Measurements from ENCODE around the gene EPB41L1.

Gene EPB41L1

GRCh38 chr20:36154700-36155628 lies at the start of gene EPB41L1:
EPB41L1 (plus strand) TSS chr20:36154740; CDS start chr20:36173778, 19,038 bp downstream.
- DNase-seq: no peak

DNA sequence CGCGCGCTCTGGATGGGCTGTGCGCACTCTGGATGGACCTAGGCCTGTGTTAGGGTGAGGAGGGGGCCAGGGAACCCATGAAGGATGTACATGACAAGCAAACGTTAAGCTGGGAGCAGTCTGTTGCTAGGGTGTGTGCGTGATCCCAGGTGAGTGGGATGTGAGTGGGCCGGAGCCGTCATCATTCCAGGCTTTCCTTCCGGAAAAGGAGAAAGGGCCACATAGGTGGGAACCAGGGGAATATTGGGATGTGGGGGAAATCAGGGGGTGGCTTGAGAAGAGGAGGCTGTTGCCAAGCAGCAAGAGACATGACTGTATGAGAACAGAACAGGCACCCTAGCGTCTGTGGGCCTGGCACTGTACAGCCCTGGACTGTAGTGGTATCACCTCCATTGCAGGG lies 49.7 kb upstream of the EPB41L1 start:
- no peak for DNase-seq

DNA sequence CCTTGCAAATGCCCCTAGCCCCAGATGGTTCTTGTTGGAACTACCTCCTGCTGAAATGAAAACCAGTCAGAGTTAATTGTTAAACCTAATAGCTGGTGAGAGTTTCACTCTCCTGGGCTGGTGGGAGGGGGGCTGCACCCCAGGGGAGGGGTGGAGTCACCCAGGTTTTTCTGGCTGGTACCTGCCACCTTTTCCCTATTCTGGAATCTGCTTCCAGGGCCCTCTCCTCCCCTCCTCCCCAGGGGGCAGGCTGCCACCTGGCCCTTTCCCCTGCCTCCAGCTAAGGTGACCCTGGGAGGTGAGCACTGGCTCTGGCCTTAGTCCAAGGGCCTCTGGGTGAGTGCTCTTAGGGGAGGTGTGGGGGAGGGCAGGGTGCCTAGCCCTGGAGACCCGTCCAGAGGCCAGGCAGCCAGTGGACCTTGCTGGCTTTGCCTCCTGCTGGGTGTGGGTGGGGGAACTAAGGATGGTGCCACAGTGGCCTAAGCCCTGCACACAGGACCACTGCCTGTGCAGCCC lies 48.8 kb upstream of the EPB41L1 start:
- DNase-seq: no peak

GRCh38 chr20:36106606-36107005 lies 47.9 kb upstream of the EPB41L1 start:
- DNase-seq: no peak

DNA sequence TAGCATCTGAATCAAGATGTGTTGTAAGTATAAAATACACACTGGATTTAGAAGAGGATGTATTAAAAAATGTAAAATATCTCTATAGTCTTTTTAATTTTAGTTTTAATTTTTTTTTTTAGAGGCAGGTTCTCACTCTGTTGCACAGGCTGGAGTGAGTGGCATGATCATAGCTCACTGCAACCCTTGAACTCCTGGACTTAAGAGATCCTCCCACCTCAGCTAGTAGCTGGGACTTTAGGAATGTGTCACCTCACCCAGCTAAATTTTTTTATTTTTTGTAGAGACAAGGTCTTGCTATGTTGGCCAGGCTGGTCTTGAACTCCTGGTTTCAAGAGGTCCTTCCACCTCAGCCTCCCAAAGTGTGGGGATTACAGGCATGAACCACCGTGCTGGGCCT lies 46.7 kb upstream of the EPB41L1 start:
- DNase-seq: no peak

GRCh38 chr20:36109251-36109947 lies 45.1 kb upstream of the EPB41L1 start:
- no peak for DNase-seq

DNA sequence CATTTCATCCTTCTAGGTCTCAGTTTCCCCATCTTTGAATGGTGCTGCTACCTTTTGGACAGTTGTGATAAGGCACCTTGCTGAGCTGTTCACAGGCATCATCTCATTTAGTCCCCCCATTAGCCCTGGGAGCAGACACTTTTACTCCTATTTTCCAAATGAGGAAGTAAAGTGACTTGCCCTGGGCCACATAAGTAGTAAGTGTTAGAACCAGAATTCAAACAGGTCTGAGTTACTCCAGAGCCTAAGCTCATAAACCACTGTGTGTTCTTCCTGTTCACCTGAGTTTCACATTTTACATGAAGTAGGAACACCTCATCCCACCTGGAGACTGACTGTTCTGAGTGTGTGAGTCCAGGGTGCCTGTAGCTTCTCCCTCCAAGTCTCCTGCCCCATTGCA lies 43.5 kb upstream of the EPB41L1 start:
- DNase-seq: no peak

- DNase-seq: no peak
Measured at GRCh38 chr20:36112112-36112511, 42.4 kb upstream of the EPB41L1 start.

- DNase-seq: peak; percentile 72
Measured at GRCh38 chr20:36113036-36113435, 41.5 kb upstream of the EPB41L1 start.

DNA sequence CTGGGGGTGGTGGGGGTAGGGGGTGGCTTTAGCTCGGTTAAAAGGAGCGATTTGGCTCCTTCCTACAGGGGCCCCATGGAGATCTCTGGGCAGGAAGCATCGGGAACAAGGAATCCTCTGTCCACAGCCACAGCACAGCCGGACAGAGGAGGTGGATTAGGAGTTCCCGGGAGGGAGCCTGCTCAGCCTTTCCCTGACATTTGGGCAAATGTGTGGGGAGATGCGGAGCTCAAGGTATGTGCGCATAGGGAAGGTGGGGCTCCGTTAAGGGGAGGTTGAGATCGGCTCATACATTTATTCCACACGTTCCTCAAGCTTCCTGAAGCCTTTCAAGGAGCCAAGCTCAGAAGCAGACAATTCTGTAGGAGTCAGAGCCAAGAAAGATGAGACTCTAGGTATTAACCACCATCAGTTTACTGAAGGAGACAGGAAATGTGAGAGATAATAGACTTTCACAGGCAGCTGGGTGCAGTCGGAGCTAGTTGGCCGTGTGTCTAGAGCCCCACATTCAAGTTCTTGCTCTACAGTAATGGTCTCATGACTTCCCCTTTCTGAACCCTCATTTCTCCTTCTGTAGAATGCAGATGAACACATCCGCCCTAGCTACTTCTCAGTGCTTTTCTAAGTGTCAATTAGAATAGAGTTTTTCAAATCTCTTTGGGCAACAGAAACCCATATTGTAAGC lies 40.8 kb upstream of the EPB41L1 start:
- peak; percentile 81 for DNase-seq

DNA sequence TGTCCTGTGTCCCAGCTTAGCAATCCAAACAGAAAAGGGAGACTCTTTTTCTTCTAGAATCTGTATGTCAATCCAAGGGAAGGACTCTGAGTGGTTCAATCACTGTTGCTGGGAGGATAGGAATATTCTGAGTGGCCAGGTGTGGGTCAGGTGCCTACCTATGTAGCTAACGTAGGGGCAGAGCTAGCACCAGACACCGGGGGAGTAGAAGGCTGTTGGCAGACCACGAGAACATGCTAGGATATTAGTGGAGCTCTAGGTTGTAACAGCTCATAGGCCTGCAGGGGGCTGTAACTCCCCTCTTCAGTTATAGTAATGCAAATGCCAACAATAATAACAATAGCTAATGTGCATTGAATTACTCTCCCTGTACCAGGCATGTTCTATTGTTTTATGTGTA lies 39.8 kb upstream of the EPB41L1 start:
- no peak for DNase-seq

DNA sequence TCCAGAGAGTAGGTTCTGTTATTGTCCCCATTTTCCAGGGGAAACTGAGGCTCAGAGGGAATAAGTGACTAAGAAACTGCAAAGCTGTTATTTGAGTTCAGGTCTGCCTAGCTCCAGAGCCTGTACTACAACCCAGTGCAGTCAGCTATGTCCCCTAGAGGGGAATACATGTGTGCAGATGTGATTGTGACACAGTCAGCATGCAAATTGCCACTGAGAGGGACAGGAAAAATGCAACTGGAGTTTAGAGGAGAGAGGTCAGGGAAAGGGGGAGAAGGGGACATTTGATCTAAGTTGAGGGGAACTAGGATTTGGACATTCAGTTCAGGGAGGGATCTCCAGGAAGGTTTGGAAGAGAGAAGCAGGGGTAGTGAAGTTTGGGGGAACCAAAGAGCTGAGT lies 38.6 kb upstream of the EPB41L1 start:
- peak; percentile 47 for DNase-seq

DNA sequence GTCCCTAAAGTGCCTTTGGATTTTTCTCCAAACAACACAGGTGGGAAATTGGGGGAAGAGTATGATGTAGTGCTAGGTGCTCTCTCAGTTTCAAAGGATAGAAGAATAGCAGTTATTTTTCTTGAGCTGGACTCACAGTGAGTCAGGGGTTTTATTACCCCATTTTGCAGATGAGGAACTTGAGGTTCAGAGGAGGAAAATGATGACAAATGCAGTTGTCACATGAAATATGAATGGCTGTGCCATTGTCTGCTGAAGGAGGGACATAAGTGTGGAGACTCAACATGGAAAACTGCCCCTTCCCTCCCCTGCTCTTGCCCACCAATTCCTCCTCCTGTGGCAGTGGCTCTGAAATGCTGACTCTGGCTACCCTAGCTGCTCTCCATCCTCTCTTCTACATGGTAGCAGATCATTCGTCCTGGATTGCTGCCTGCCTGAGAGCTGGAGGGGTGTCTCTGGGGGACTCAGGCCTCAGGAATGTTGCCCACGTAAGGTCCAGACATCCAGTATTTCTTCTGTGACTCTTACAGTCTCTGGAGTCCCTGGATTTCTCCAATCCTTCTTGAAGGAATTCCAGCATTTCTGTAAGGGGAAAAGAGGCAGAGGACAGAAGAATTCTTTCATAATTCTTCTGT lies 37.6 kb upstream of the EPB41L1 start:
- DNase-seq: peak; percentile 72

GRCh38 chr20:36117638-36118037 lies 36.9 kb upstream of the EPB41L1 start:
- peak; percentile 70 for DNase-seq

DNA sequence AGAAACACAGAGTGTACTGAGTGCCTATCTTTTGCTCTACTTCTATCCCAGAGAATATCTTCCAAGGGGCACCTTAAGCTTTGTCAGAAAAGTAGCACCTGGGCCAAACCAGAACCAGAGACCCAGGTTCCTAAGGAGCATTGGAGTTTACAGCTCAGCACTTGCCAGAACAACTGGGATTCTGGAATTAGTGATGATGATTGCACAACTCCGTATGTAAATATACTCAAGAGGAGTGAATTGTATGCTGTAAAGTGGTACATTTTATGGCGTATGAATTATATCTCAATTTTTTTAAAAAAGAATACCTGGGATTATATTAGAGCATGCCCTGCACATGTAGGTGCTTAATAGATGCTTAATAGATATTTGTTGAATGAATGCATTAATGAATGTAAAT lies 36.2 kb upstream of the EPB41L1 start:
- no peak for DNase-seq

- DNase-seq: no peak
Measured at GRCh38 chr20:36119537-36119936, 35.0 kb upstream of the EPB41L1 start.

DNA sequence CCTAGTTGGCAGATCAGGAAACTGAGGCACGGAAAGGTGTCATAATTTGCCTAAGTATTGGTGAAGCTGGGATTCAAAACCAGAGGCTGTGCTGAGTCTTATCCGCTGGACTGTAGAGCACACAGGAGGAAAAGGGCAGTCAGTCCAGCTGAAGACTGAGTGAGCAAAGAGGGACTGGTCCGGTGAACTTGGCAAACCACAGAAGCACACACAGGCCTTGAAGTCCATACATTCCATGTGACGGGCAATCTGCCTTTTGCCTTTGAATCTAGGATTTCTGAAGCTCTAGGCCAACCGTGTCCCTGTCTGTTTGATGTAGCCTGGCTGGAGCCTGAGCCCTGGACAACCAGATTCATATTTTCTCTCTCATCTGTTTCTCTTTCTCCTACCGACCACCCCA lies 34.3 kb upstream of the EPB41L1 start:
- DNase-seq: no peak

DNA sequence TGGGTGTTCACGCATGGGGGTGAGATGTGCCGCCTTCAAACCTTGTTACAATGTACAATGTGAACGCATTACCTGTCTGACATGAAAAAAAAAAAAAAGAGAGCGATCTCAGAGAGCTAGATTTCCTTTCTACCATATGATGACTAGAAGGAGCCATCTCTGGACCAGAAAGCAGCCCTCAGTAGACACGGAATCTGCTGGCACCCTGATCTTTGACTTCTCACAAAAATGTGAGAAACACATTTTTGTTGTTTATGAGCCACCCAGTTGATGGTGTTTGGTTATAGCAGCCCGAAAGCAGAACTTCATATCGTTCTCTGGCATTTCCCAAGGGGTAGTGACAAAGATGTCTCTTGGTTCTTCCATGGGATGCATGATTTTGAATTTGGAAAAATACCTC lies 33.5 kb upstream of the EPB41L1 start:
- DNase-seq: no peak

DNA sequence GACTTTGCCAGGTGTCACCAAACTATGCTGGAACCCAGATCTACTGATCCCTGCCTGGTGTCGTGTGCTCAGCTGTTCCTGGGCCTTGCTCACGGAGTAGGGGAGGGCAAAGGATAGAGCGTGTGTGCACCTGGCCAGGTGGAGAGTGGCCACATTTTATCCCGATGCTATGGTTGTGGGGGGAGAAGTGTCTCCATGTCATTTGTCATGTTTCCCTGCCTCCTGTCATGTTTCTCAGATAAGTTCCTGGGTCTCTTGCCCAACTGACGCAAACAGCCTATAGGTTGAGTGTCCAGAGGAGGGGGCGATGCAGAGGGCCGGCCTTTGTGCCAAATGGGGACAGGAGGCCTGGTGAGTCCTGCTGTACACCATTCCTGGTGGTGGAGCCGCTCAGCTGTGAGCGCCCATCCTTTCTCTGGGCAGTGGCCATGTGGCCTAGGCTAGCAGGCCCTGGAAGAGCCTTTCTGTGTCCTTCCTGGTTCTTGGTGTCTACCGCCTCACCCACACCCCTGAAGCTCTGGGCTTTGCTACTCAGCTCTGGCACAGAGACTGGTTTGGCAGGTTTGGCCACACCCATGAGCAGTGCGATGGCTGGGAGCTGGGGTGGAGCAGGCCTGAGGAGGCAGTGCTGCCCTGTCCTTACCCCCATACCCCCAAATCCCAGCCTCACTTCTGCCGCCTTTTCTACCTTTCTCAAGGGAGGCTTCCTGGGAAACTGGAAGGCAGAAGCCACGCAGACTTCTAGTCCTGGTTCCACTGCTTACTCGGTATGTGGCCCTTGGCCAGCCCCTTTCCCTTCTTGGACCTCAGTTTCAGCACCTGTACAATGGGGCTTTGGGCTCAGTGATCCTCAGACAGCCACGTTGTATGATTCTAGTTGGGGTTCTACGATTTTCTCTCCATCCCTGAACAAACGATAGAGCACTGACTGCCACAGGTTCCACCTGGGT lies 32.3 kb upstream of the EPB41L1 start:
- DNase-seq: no peak

- no peak for DNase-seq
Measured at GRCh38 chr20:36122931-36123288, 31.6 kb upstream of the EPB41L1 start.

DNA sequence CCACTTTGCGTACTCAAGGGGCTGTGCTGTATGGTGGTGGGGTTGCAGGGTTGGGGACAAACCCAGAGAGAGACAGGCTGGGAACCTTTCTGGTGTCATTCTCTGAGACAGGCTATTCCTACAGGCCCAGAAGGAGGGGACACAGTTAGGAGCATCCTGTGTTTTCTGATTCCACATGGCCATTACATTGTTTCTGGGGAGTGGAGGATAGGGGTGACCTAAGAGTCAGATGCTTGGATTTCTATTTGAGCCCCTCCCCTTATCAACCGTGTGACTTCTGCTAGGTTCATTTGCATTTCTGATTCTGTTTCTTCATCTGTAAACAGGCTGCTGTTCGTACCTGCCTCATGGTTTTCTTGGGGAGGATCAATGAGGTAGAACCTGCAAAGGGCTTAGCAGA lies 29.4 kb upstream of the EPB41L1 start:
- no peak for DNase-seq
